ENCODE measurements around the gene PSMB10.

PSMB10 gene

GRCh38 chr16:67963662-67964321, 27.1 kb upstream of the PSMB10 start:
- no peak for DNase-seq

GRCh38 chr16:67963292-67963661, 26.6 kb upstream of the PSMB10 start:
- no peak for DNase-seq

GRCh38 chr16:67962135-67962534, 25.5 kb upstream of the PSMB10 start:
- no peak for DNase-seq

- DNase-seq, result peak; percentile 95
These were observed 24.9 kb upstream of the PSMB10 start for GRCh38 chr16:67961551-67961957.

- no peak for DNase-seq
These were observed 23.1 kb upstream of the PSMB10 start for GRCh38 chr16:67959536-67960329.

- no peak for DNase-seq
These were observed 21.0 kb upstream of the PSMB10 start for GRCh38 chr16:67957622-67958021.

GRCh38 chr16:67954421-67955196, 18.0 kb upstream of the PSMB10 start:
- DNase-seq, result no peak

GRCh38 chr16:67953641-67954375, 17.2 kb upstream of the PSMB10 start:
- DNase-seq, result no peak

GRCh38 chr16:67951485-67951884, 14.8 kb upstream of the PSMB10 start:
- DNase-seq, result peak; percentile 42

GRCh38 chr16:67950335-67950843, 13.7 kb upstream of the PSMB10 start:
- DNase-seq, result no peak

- no peak for DNase-seq
These were observed 13.0 kb upstream of the PSMB10 start for GRCh38 chr16:67949645-67950044.

GRCh38 chr16:67948015-67948414, 11.4 kb upstream of the PSMB10 start:
- no peak for DNase-seq

- DNase-seq, result no peak
These were observed 10.4 kb upstream of the PSMB10 start for GRCh38 chr16:67946966-67947558.

- no peak for DNase-seq
These were observed 9.5 kb upstream of the PSMB10 start for GRCh38 chr16:67946128-67946569.

GRCh38 chr16:67945392-67945933, 8.8 kb upstream of the PSMB10 start:
- no peak for DNase-seq

- no peak for DNase-seq
These were observed 8.2 kb upstream of the PSMB10 start for GRCh38 chr16:67944690-67945391.

- DNase-seq, result no peak
These were observed 7.2 kb upstream of the PSMB10 start, which contains the start of gene LCAT for GRCh38 chr16:67943619-67944504. TSS of gene LCAT (minus strand) at chr16:67944120. CDS start at chr16:67944101, 19 bp downstream.

- no peak for DNase-seq
These were observed 6.6 kb upstream of the PSMB10 start for GRCh38 chr16:67943256-67943618.

GRCh38 chr16:67942510-67943255, 6.0 kb upstream of the PSMB10 start:
- no peak for DNase-seq

- no peak for DNase-seq
These were observed 5.5 kb upstream of the PSMB10 start for GRCh38 chr16:67942200-67942509.

Measured in NCI-H1092 (cell line).